HCT116 (cell line): ENCODE measurements around the gene NCCRP1. TPM values are rescaled to one million over a fixed set of nuclear protein-coding genes. Genes with fewer than 3 reads are reported as not detected.

Experiments used
- ATAC-seq: fragments of 200-7000 bp; cut with Tn5 transposase; 2 replicates; pipeline ENCODE4 v1.9.1; 2020; ENCODE audit warnings: mild to moderate bottlenecking, moderate library complexity
- BruUV-seq: library from RNA; stranded (reverse); fragments of 400-500 nt; replicated peaks from 2 replicates; lab custom pipeline; 2021; lab: Mats Ljungman, UMichigan
- CTCF ChIA-PET: fragments of 300-600 bp; sonication (Branson Sonifier 250); formaldehyde crosslinking; loops from one replicate; lab custom pipeline; 2021; ENCODE audit warnings: antibody characterized with exemption; lab: Charles Lee
- POLR2A ChIA-PET: fragments of 300-600, 350-600 bp; sonication (Branson Sonifier 250); formaldehyde crosslinking; loops from one replicate; lab custom pipeline; 2021; ENCODE audit warnings: antibody characterized with exemption; lab: Charles Lee
- RAD21 ChIA-PET, 2 experiments: fragments of 300-600 bp; sonication (Branson Sonifier 250); formaldehyde crosslinking; loops; one replicate each; lab custom pipeline; 2023; ENCODE audit warnings: low total read pairs in 2 of 2; ENCODE audit not compliant: uncharacterized antibody in 2 of 2, unreplicated experiment in 2 of 2, low non-redundant PET in 1 of 2; lab: Charles Lee
- DNase-seq: peaks from one replicate; pipeline ENCODE4 v3.0.0-alpha.2; 2010; ENCODE audit warnings: low read depth, low spot score
- H2AFZ ChIP-seq: fragments of 200-600 bp; shearing (Covaris generic), sonication (generic); 2 replicates; pipeline ENCODE4 v1.6.1; 2017; ENCODE audit warnings: low read depth, mixed run types, mixed read lengths, antibody characterized with exemption, low read length; ENCODE audit not compliant: poor library complexity, severe bottlenecking
- H3K27ac ChIP-seq: 2 replicates; pipeline ENCODE4 v1.5.1; 2012; ENCODE audit warnings: low read depth, low read length
- H3K27me3 ChIP-seq: fragments of 200-600 bp; sonication (generic); 2 replicates; pipeline ENCODE4 v1.6.1; 2016; ENCODE audit warnings: mixed run types, low read length, mixed read lengths; ENCODE audit not compliant: insufficient read depth
- H3K36me3 ChIP-seq, 2 experiments: fragments of 200-500 bp in 1 of 2; fragments of 200-600 bp in 1 of 2; sonication (Bioruptor generic) in 1 of 2; sonication (generic) in 1 of 2; 2 replicates each; pipeline versions ENCODE4 v1.5.1 to v1.6.1; 2014 to 2016; ENCODE audit warnings: low read length in 2 of 2, inconsistent platforms in 1 of 2, mixed read lengths in 1 of 2, mixed run types in 1 of 2; ENCODE audit not compliant: insufficient read depth in 2 of 2, control insufficient read depth in 1 of 2
- H3K4me1 ChIP-seq, 2 experiments: fragments of 200-600 bp in 1 of 2; sonication (generic) in 1 of 2; 2 replicates each; pipeline versions ENCODE4 v1.5.1 to v1.6.1; 2012 to 2017; ENCODE audit warnings: low read length in 2 of 2, inconsistent platforms in 1 of 2, mild to moderate bottlenecking in 1 of 2, mixed read lengths in 1 of 2, mixed run types in 1 of 2, moderate library complexity in 1 of 2; ENCODE audit not compliant: insufficient read depth in 2 of 2, control insufficient read depth in 1 of 2
- H3K4me2 ChIP-seq: fragments of 200-600 bp; sonication (generic); 2 replicates; pipeline ENCODE4 v1.6.1; 2017; ENCODE audit warnings: mixed run types, low read length, mixed read lengths
- H3K4me3 ChIP-seq, 2 experiments: fragments of 200-600 bp in 1 of 2; sonication (generic) in 1 of 2; replicated peaks in 1 of 2; 2 replicates each; pipeline ENCODE4 v1.5.1; 2011 to 2016; ENCODE audit warnings: low read length in 2 of 2, control low read depth in 1 of 2, low read depth in 1 of 2, mild to moderate bottlenecking in 1 of 2, mixed read lengths in 1 of 2, mixed run types in 1 of 2
- H3K79me2 ChIP-seq: fragments of 200-600 bp; sonication (generic); 2 replicates; pipeline ENCODE4 v1.6.1; 2017; ENCODE audit warnings: mild to moderate bottlenecking, mixed run types, low read length, moderate library complexity, mixed read lengths; ENCODE audit not compliant: insufficient read depth
- H3K9ac ChIP-seq: fragments of 200-600 bp; sonication (generic); 2 replicates; pipeline ENCODE4 v1.6.1; 2016; ENCODE audit warnings: low read length, mixed read lengths
- H3K9me2 ChIP-seq: fragments of 200-600 bp; sonication (generic), shearing (Covaris generic); 2 replicates; pipeline ENCODE4 v1.6.1; 2017; ENCODE audit warnings: mixed run types, mild to moderate bottlenecking, moderate library complexity; ENCODE audit not compliant: insufficient read depth
- H3K9me3 ChIP-seq, 2 experiments: fragments of 200-500 bp in 1 of 2; fragments of 200-600 bp in 1 of 2; sonication (Bioruptor generic) in 1 of 2; sonication (generic) in 1 of 2; 2 replicates each; pipeline ENCODE4 v1.6.1; 2014 to 2017; ENCODE audit warnings: low read length in 2 of 2, mixed read lengths in 2 of 2, inconsistent platforms in 1 of 2, low read depth in 1 of 2, mild to moderate bottlenecking in 1 of 2, mixed run types in 1 of 2, moderate library complexity in 1 of 2; ENCODE audit not compliant: control insufficient read depth in 1 of 2, insufficient read depth in 1 of 2
- H4K20me1 ChIP-seq: fragments of 200-600 bp; sonication (generic), shearing (Covaris generic); 2 replicates; pipeline ENCODE4 v1.6.1; 2017; ENCODE audit warnings: mixed run types, mild to moderate bottlenecking, moderate library complexity; ENCODE audit not compliant: insufficient read depth
- ATF3 ChIP-seq: IDR thresholded peaks from 2 replicates; pipeline ENCODE4 v1.6.1; 2012
- CEBPB ChIP-seq: IDR thresholded peaks from 2 replicates; pipeline ENCODE4 v1.6.1; 2012; ENCODE audit warnings: low read depth
- EGR1 ChIP-seq: IDR thresholded peaks from 2 replicates; pipeline ENCODE4 v1.6.1; 2012; ENCODE audit warnings: low read depth
- ELF1 ChIP-seq: IDR thresholded peaks from 2 replicates; pipeline ENCODE4 v1.6.1; 2012; ENCODE audit warnings: low read depth, borderline replicate concordance
- EZH2 ChIP-seq: fragments of 200-600 bp; sonication (generic); IDR thresholded peaks from 2 replicates; pipeline ENCODE4 v1.6.1; 2017; ENCODE audit warnings: antibody characterized with exemption, mixed run types
- EZH2phosphoT487 ChIP-seq: fragments of 200-600 bp; IDR thresholded peaks from 2 replicates; pipeline ENCODE4 v1.6.1; 2018; ENCODE audit warnings: antibody characterized with exemption, borderline replicate concordance
- JUND ChIP-seq: IDR thresholded peaks from 2 replicates; pipeline ENCODE4 v1.6.1; 2012
- POLR2A ChIP-seq: IDR thresholded peaks from 2 replicates; pipeline ENCODE4 v1.7.0; 2011; ENCODE audit warnings: borderline replicate concordance; ENCODE audit not compliant: insufficient read depth, insufficient read length; ENCODE audit errors: extremely low read depth
- RAD21 ChIP-seq: IDR thresholded peaks from 2 replicates; pipeline ENCODE4 v1.6.1; 2012; ENCODE audit warnings: low read depth, mild to moderate bottlenecking
- REST ChIP-seq: IDR thresholded peaks from 2 replicates; pipeline ENCODE4 v1.6.1; 2012; ENCODE audit warnings: low read depth
- SIN3A ChIP-seq: IDR thresholded peaks from 2 replicates; pipeline ENCODE4 v1.6.1; 2012; ENCODE audit warnings: low read depth
- TCF7L2 ChIP-seq: IDR thresholded peaks from 2 replicates; pipeline ENCODE4 v1.7.0; 2011; ENCODE audit warnings: borderline replicate concordance, inconsistent platforms; ENCODE audit not compliant: insufficient read depth, insufficient read length; ENCODE audit errors: extremely low read depth
- YY1 ChIP-seq: IDR thresholded peaks from 2 replicates; pipeline ENCODE4 v1.6.1; 2011; ENCODE audit warnings: low read length, low read depth, moderate library complexity, mild to moderate bottlenecking; ENCODE audit not compliant: insufficient replicate concordance; ENCODE audit errors: extremely low read depth
- ZBTB33 ChIP-seq: IDR thresholded peaks from 2 replicates; pipeline ENCODE4 v1.6.1; 2011; ENCODE audit warnings: mild to moderate bottlenecking, low read length, moderate library complexity; ENCODE audit not compliant: insufficient replicate concordance; ENCODE audit errors: extremely low read depth
- ZFX ChIP-seq: fragments of 450-650 bp; IDR thresholded peaks from 2 replicates; pipeline ENCODE4 v1.6.1; 2017
- ZNF274 ChIP-seq: fragments of 200-500 bp; sonication (Bioruptor generic); IDR thresholded peaks from 2 replicates; pipeline ENCODE4 v1.6.1; 2014; ENCODE audit warnings: mild to moderate bottlenecking, low read depth, low read length, inconsistent platforms
- intact Hi-C: fragments of 100-400 bp; cut with micrococcal nuclease; formaldehyde crosslinking; loops from 2 replicates; pipeline ENCODE4 v1.10.0; 2022
- total RNA-seq: library from RNA; stranded (reverse); gene quantifications from one replicate; pipeline ENCODE4 v1.2.1, GENCODE V29; 2021; ENCODE audit not compliant: unreplicated experiment
- TF ChIP-seq, protein P1 (sequence below), 3 experiments: fragments of 200-600 bp in 1 of 3; sonication (generic) in 1 of 3; IDR thresholded peaks in 2 of 3; conservative IDR thresholded peaks in 1 of 3; 2 replicates each; pipeline ENCODE4 v1.5.1; 2012 to 2017; ENCODE audit warnings: low read depth in 2 of 3, low read length in 2 of 3, antibody characterized with exemption in 1 of 3, borderline replicate concordance in 1 of 3, control low read depth in 1 of 3, mild to moderate bottlenecking in 1 of 3, mixed read lengths in 1 of 3, mixed run types in 1 of 3, moderate library complexity in 1 of 3; ENCODE audit not compliant: insufficient read depth in 1 of 3
- TF ChIP-seq, protein P2 (sequence below): IDR thresholded peaks from 2 replicates; pipeline ENCODE4 v1.6.1; 2012

The NCCRP1 gene
- total RNA-seq, 1 experiment from 2014 or later: 0.12 TPM

- no peaks in the 10 kb centered on the region for H3K9me2 ChIP-seq
- no peak overlapping the region for H3K4me3 ChIP-seq
- CTCF ChIA-PET: no interaction called here
- POLR2A ChIA-PET: no interaction called here
- H3K4me1 ChIP-seq: peaks cover 0 to 6% of the 10 kb centered on the region in 2 experiments; a peak in 1 of 4 replicates
- ATAC-seq (no peak), DNase-seq (no peak)
- no peaks in the 10 kb centered on the region for H3K27me3 ChIP-seq
- TF ChIP-seq EGR1 (no peak), YY1 (no peak), RAD21 (no peak), ELF1 (no peak), POLR2A (no peak), EZH2phosphoT487 (no peak), JUND (no peak), SIN3A (no peak), ZFX (no peak), REST (no peak), ZNF274 (no peak), EZH2 (no peak), CEBPB (no peak), ZBTB33 (no peak), ATF3 (no peak), TCF7L2 (no peak)
- TF ChIP-seq, protein P1, sequence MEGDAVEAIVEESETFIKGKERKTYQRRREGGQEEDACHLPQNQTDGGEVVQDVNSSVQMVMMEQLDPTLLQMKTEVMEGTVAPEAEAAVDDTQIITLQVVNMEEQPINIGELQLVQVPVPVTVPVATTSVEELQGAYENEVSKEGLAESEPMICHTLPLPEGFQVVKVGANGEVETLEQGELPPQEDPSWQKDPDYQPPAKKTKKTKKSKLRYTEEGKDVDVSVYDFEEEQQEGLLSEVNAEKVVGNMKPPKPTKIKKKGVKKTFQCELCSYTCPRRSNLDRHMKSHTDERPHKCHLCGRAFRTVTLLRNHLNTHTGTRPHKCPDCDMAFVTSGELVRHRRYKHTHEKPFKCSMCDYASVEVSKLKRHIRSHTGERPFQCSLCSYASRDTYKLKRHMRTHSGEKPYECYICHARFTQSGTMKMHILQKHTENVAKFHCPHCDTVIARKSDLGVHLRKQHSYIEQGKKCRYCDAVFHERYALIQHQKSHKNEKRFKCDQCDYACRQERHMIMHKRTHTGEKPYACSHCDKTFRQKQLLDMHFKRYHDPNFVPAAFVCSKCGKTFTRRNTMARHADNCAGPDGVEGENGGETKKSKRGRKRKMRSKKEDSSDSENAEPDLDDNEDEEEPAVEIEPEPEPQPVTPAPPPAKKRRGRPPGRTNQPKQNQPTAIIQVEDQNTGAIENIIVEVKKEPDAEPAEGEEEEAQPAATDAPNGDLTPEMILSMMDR (IDR thresholded peaks at IDR 0.05 in 2 of 3, conservative IDR thresholded peaks at IDR 0.05 in 1 of 3; ENCODE audit: borderline replicate concordance in 1 of 3, insufficient read depth in 1 of 3, low read depth in 2 of 3, low read length in 2 of 3): no peak
- TF ChIP-seq, protein P2, sequence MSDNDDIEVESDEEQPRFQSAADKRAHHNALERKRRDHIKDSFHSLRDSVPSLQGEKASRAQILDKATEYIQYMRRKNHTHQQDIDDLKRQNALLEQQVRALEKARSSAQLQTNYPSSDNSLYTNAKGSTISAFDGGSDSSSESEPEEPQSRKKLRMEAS: no peak
- RAD21 ChIA-PET: no interaction called here
- no peak overlapping the region for H3K27ac ChIP-seq
- H4K20me1 ChIP-seq: no peaks in the 10 kb centered on the region
- intact Hi-C loops: no loop called here
- peaks cover 0 to 4% of the 10 kb centered on the region in 2 experiments; a peak in 1 of 4 replicates for H3K36me3 ChIP-seq
- H3K4me2 ChIP-seq: no peak overlapping the region
- no TSS peak for BruUV-seq
- H3K79me2 ChIP-seq: no peaks in the 10 kb centered on the region
- H2AFZ ChIP-seq: no peak overlapping the region
- H3K9ac ChIP-seq: no peak overlapping the region
- no peaks in the 10 kb centered on the region for H3K9me3 ChIP-seq
Measured at GRCh38 chr19:39183104-39183503, 13.7 kb upstream of the NCCRP1 start.
